ENCODE data around the gene CACNA1G. TPM values are rescaled to one million over a fixed set of nuclear protein-coding genes. Genes with fewer than 3 reads are reported as not detected.
A peak's percentile ranks its signal among the peaks of the same experiment; 100 is the strongest.

CACNA1G gene
- total and polyA plus RNA-seq, 2 experiments from 2014 or later = 3.5 to 4.8 TPM

- peaks cover 40% of the 10 kb centered on the region for H3K27me3 ChIP-seq
- H3K9me3 ChIP-seq (ENCODE audit: low read depth) = no peaks in the 10 kb centered on the region
- H3K4me1 ChIP-seq (ENCODE audit: insufficient read depth) = peaks cover 28% of the 10 kb centered on the region
- H3K36me3 ChIP-seq (replicated peaks; ENCODE audit: insufficient read depth, low read depth) = no peaks in the 10 kb centered on the region
- no peaks in the 10 kb centered on the region for H3K79me2 ChIP-seq
- no peak overlapping the region for H3K4me2 ChIP-seq
- no peak for TF ChIP-seq EZH2phosphoT487 (IDR thresholded peaks at IDR 0.05; ENCODE audit: low read depth, severe bottlenecking, unreplicated experiment)
- TF ChIP-seq CTCF (IDR thresholded peaks at IDR 0.05; ENCODE audit: poor library complexity) = no peak
- TF ChIP-seq EZH2 (IDR thresholded peaks at IDR 0.05; ENCODE audit: borderline replicate concordance) = no peak
- H3K27ac ChIP-seq = no peak overlapping the region
- H2AFZ ChIP-seq = no peak overlapping the region
- DNase-seq (ENCODE audit: low spot score) = no peak
- H3K4me3 ChIP-seq = no peak overlapping the region
- 77% methylated on average over 4 of the region's 4 CpGs for WGBS (ENCODE audit: low lambda C conversion rate, missing lambda C conversion rate)
- H4K20me1 ChIP-seq (ENCODE audit: insufficient read depth, poor library complexity, severe bottlenecking) = no peaks in the 10 kb centered on the region
- no peaks in the 10 kb centered on the region for H3K9me2 ChIP-seq (replicated peaks; ENCODE audit: insufficient read depth)
Observed at GRCh38 chr17:50558091-50558490, 2.4 kb upstream of the CACNA1G start.

GRCh38 chr17:50558581-50558940 is 2.0 kb upstream of the CACNA1G start:
- H4K20me1 ChIP-seq (ENCODE audit: insufficient read depth, poor library complexity, severe bottlenecking) = no peaks in the 10 kb centered on the region
- no peaks in the 10 kb centered on the region for H3K9me2 ChIP-seq (replicated peaks; ENCODE audit: insufficient read depth)
- WGBS (ENCODE audit: low lambda C conversion rate, missing lambda C conversion rate) = 13% methylated on average over 18 of the region's 18 CpGs
- H3K4me3 ChIP-seq = no peak overlapping the region
- no peaks in the 10 kb centered on the region for H3K36me3 ChIP-seq (replicated peaks; ENCODE audit: insufficient read depth, low read depth)
- no peak overlapping the region for H2AFZ ChIP-seq
- TF ChIP-seq EZH2 (IDR thresholded peaks at IDR 0.05; ENCODE audit: borderline replicate concordance) (no peak), CTCF (IDR thresholded peaks at IDR 0.05; ENCODE audit: poor library complexity) (no peak), EZH2phosphoT487 (IDR thresholded peaks at IDR 0.05; ENCODE audit: low read depth, severe bottlenecking, unreplicated experiment) (no peak)
- H3K9me3 ChIP-seq (ENCODE audit: low read depth) = no peaks in the 10 kb centered on the region
- DNase-seq (ENCODE audit: low spot score) = no peak
- peak overlapping the region; percentile 91 for H3K4me2 ChIP-seq
- H3K79me2 ChIP-seq = no peaks in the 10 kb centered on the region
- H3K27ac ChIP-seq = no peak overlapping the region
- H3K27me3 ChIP-seq = peaks cover 45% of the 10 kb centered on the region
- H3K4me1 ChIP-seq (ENCODE audit: insufficient read depth) = peaks cover 33% of the 10 kb centered on the region

- no peak overlapping the region for H3K4me3 ChIP-seq
Observed at GRCh38 chr17:50558941-50559614, 1.4 kb upstream of the CACNA1G start.

More at GRCh38 chr17:50558941-50559614, 1.4 kb upstream of the CACNA1G start:
- peaks cover 38% of the 10 kb centered on the region for H3K4me1 ChIP-seq (ENCODE audit: insufficient read depth)
- TF ChIP-seq EZH2phosphoT487 (IDR thresholded peaks at IDR 0.05; ENCODE audit: low read depth, severe bottlenecking, unreplicated experiment) (no peak), EZH2 (IDR thresholded peaks at IDR 0.05; ENCODE audit: borderline replicate concordance) (no peak), CTCF (IDR thresholded peaks at IDR 0.05; ENCODE audit: poor library complexity) (no peak)
- WGBS (ENCODE audit: low lambda C conversion rate, missing lambda C conversion rate) = 2% methylated on average over 54 of the region's 55 CpGs
- no peaks in the 10 kb centered on the region for H3K9me2 ChIP-seq (replicated peaks; ENCODE audit: insufficient read depth)
- H3K36me3 ChIP-seq (replicated peaks; ENCODE audit: insufficient read depth, low read depth) = no peaks in the 10 kb centered on the region
- no peak overlapping the region for H3K27ac ChIP-seq
- peak overlapping the region; percentile 91 for H3K4me2 ChIP-seq
- no peak overlapping the region for H2AFZ ChIP-seq
- DNase-seq (ENCODE audit: low spot score) = peak; percentile 62
- peaks cover 50% of the 10 kb centered on the region for H3K27me3 ChIP-seq
- no peaks in the 10 kb centered on the region for H3K79me2 ChIP-seq
- H3K9me3 ChIP-seq (ENCODE audit: low read depth) = no peaks in the 10 kb centered on the region
- no peaks in the 10 kb centered on the region for H4K20me1 ChIP-seq (ENCODE audit: insufficient read depth, poor library complexity, severe bottlenecking)

All from hepatocyte (in vitro differentiated cells).